Fibroblast of lung (primary cell): ENCODE data around the gene NOX4.
"Not testable (repeated sequence)": the region's sequence is repeated elsewhere in the genome, so short reads cannot be mapped to it uniquely, and the experiment has no call there.

Experiments
- CTCF ChIP-seq, 2 donors: IDR thresholded peaks in 1 of 2; conservative IDR thresholded peaks in 1 of 2; 1 replicate in 1 of 2; 2 replicates in 1 of 2; pipeline ENCODE4 v1.5.1; 2011 to 2012; ENCODE audit warnings: low read length in 2 of 2, control low read depth in 1 of 2, inconsistent platforms in 1 of 2, low read depth in 1 of 2, mild to moderate bottlenecking in 1 of 2
- EZH2 ChIP-seq: IDR thresholded peaks from 2 replicates; pipeline ENCODE4 v1.5.1; 2012; ENCODE audit warnings: low read length, control low read depth, mild to moderate bottlenecking; ENCODE audit errors: missing control alignments

GRCh38 chr11:89308272-89308671, 182.9 kb downstream of the NOX4 start:
- not testable (repeated sequence) for TF ChIP-seq CTCF (conservative IDR thresholded peaks at IDR 0.05 in 1 of 2, IDR thresholded peaks at IDR 0.05 in 1 of 2; ENCODE audit: low read depth in 1 of 2, low read length in 2 of 2); EZH2
